Stomach (tissue), 9 donors: ENCODE measurements around the gene NDUFS8. TPM values are rescaled to one million over a fixed set of nuclear protein-coding genes. Genes with fewer than 3 reads are reported as not detected.

Source experiments
- DNase-seq, 2 donors: peaks; one replicate each; pipeline versions ENCODE4 v3.0.0 to v3.0.0-alpha.2; 2013 to 2019
- H3K27ac ChIP-seq, 5 donors: fragments of 200-600 bp in 4 of 5; sonication (generic) in 4 of 5; one replicate each; pipeline ENCODE4 v1.5.1; 2013 to 2019; ENCODE audit warnings: mild to moderate bottlenecking in 1 of 5, moderate library complexity in 1 of 5
- H3K27me3 ChIP-seq, 3 donors: fragments of 200-600 bp; sonication (generic); one replicate each; pipeline ENCODE4 v1.5.1; 2017 to 2019; ENCODE audit warnings: mixed run types in 1 of 3
- H3K36me3 ChIP-seq, 4 donors: fragments of 200-600 bp; sonication (generic); 1 replicate in 3 of 4; 2 replicates in 1 of 4; pipeline ENCODE4 v1.5.1; 2016 to 2019
- H3K4me1 ChIP-seq, 4 donors: fragments of 200-600 bp; sonication (generic); one replicate each; pipeline ENCODE4 v1.5.1; 2016 to 2019
- H3K4me3 ChIP-seq, 4 donors: fragments of 200-600 bp; sonication (generic) in 3 of 4; one replicate each; pipeline ENCODE4 v1.5.1; 2016 to 2019; ENCODE audit warnings: mild to moderate bottlenecking in 1 of 4
- H3K9me3 ChIP-seq, 4 donors: fragments of 200-600 bp; sonication (generic); one replicate each; pipeline ENCODE4 v1.5.1; 2016 to 2019
- CTCF ChIP-seq, 7 experiments: fragments of 450-650 bp in 4 of 7; fragments of 200-600 bp in 3 of 7; sonication (generic) in 3 of 7; IDR thresholded peaks; one replicate each; pipeline ENCODE4 v1.5.1; 2016 to 2019; ENCODE audit warnings: antibody characterized with exemption in 7 of 7, control low read depth in 2 of 7, mild to moderate bottlenecking in 1 of 7
- EP300 ChIP-seq: sonication (generic); formaldehyde crosslinking; IDR thresholded peaks from one replicate; pipeline ENCODE4 v1.6.1; 2017; ENCODE audit warnings: antibody characterized with exemption
- POLR2A ChIP-seq, 4 donors: fragments of 450-650 bp; IDR thresholded peaks; one replicate each; pipeline ENCODE4 v1.6.1; 2016; ENCODE audit warnings: antibody characterized with exemption in 4 of 4, control low read depth in 2 of 4, mild to moderate bottlenecking in 1 of 4, moderate library complexity in 1 of 4
- POLR2AphosphoS5 ChIP-seq, 3 donors: sonication (generic); formaldehyde crosslinking; IDR thresholded peaks; one replicate each; pipeline ENCODE4 v1.6.1; 2016; ENCODE audit warnings: antibody characterized with exemption in 3 of 3
- WGBS, 5 donors: extraction: QIAGEN DNeasy Blood & Tissue Kit in 3 of 5; methylation state at CpG; one replicate each; pipeline versions ENCODE4 v1.1.5 to v1.1.7; 2013 to 2018; 5-methylcytosine and 5-hydroxymethylcytosine counted together
- intact Hi-C: fragments of 100-400 bp; cut with DNase I; formaldehyde crosslinking; loops from one replicate; pipeline ENCODE4 v1.15.1; 2023; ENCODE audit warnings: low total_unique reads
- polyA plus RNA-seq, 3 donors: library from polyadenylated mRNA; stranded (reverse); fragments of 200-250 nt; gene quantifications; one replicate each; pipeline ENCODE4 v1.2.3, GENCODE V29; 2013
- total RNA-seq, 5 donors: library from RNA; depleted of rRNA; stranded (reverse); fragments of >200 nt; gene quantifications; one replicate each; pipeline versions ENCODE4 v1.1.0 to v1.2.3, GENCODE V29; 2014 to 2016
- donor health status: healthy with polysubstance abuse.
- donor health status: Bipolar disorder and iron deficiency.
- donor health status: healthy.

The NDUFS8 gene
- total and polyA plus RNA-seq, 8 donors: 52.0 to 310 (median 161) TPM

- no peaks in the 10 kb centered on the region for H3K9me3 ChIP-seq
- peaks cover 32 to 88% (median 83%) of the 10 kb centered on the region in 4 donors for H3K36me3 ChIP-seq
- 87 to 93% (median 90%) methylated on average over 10 to 11 of the region's 11 CpGs for WGBS, 5 donors
- no peak for TF ChIP-seq POLR2AphosphoS5 (IDR thresholded peaks at IDR 0.05)
- no peak for TF ChIP-seq CTCF (IDR thresholded peaks at IDR 0.05)
- TF ChIP-seq POLR2A (IDR thresholded peaks at IDR 0.05): no peak
- TF ChIP-seq EP300: no peak
- no peak overlapping the region for H3K27ac ChIP-seq
- H3K4me3 ChIP-seq: no peak overlapping the region
- no peak for DNase-seq
- intact Hi-C loops: no loop called here
- H3K4me1 ChIP-seq: peaks cover 0 to 11% (median 5%) of the 10 kb centered on the region in 4 donors
- no peaks in the 10 kb centered on the region for H3K27me3 ChIP-seq
Observed at GRCh38 chr11:68053981-68054812, 23.7 kb downstream of the NDUFS8 start.

GRCh38 chr11:68056317-68057285, 26.1 kb downstream of the NDUFS8 start:
- no peak for DNase-seq
- 86 to 95% (median 92%) methylated on average over 12 of the region's 12 CpGs for WGBS, 5 donors
- no peaks in the 10 kb centered on the region for H3K27me3 ChIP-seq
- no peaks in the 10 kb centered on the region for H3K9me3 ChIP-seq
- intact Hi-C loops: no loop called here
- H3K27ac ChIP-seq: no peak overlapping the region
- no peak overlapping the region for H3K4me3 ChIP-seq
- peaks cover 0 to 5% (median 2%) of the 10 kb centered on the region in 4 donors for H3K4me1 ChIP-seq
- H3K36me3 ChIP-seq: peaks cover 40 to 88% (median 80%) of the 10 kb centered on the region in 4 donors
- TF ChIP-seq EP300: no peak
- TF ChIP-seq POLR2AphosphoS5 (IDR thresholded peaks at IDR 0.05): no peak
- TF ChIP-seq CTCF (IDR thresholded peaks at IDR 0.05): no peak
- no peak for TF ChIP-seq POLR2A (IDR thresholded peaks at IDR 0.05)

- H3K36me3 ChIP-seq: peaks cover 44 to 88% (median 80%) of the 10 kb centered on the region in 4 donors
- 94 to 96% (median 95%) methylated on average over 4 of the region's 4 CpGs for WGBS, 5 donors
- no peak for DNase-seq
- no peak overlapping the region for H3K4me3 ChIP-seq
- no peaks in the 10 kb centered on the region for H3K27me3 ChIP-seq
- no peak overlapping the region for H3K27ac ChIP-seq
- TF ChIP-seq CTCF (IDR thresholded peaks at IDR 0.05): no peak
- no peak for TF ChIP-seq POLR2A (IDR thresholded peaks at IDR 0.05)
- no peak for TF ChIP-seq EP300
- no peak for TF ChIP-seq POLR2AphosphoS5 (IDR thresholded peaks at IDR 0.05)
- no peaks in the 10 kb centered on the region for H3K9me3 ChIP-seq
- intact Hi-C loops: no loop called here
- H3K4me1 ChIP-seq: no peaks in the 10 kb centered on the region
Observed at GRCh38 chr11:68057807-68058206, 27.3 kb downstream of the NDUFS8 start.

- Histone ChIP-seq H3K9me3 (no peaks in the 10 kb centered on the region), H3K36me3 (peaks cover 71 to 100% (median 95%) of the 10 kb centered on the region in 4 donors), H3K4me3 (no peak overlapping the region), H3K27me3 (no peaks in the 10 kb centered on the region), H3K27ac (no peak overlapping the region), H3K4me1 (no peaks in the 10 kb centered on the region)
- no peak for DNase-seq
- intact Hi-C loops: no loop called here
- 92 to 97% (median 94%) methylated on average over 7 of the region's 7 CpGs for whole genome bisulfite sequencing, 5 donors
- TF ChIP-seq CTCF (IDR thresholded peaks at IDR 0.05): no peak
- TF ChIP-seq EP300: no peak
Observed at GRCh38 chr11:68061508-68061907, 31.0 kb downstream of the NDUFS8 start.
